ENCODE measurements around the gene EPHA1. TPM values are rescaled to one million over a fixed set of nuclear protein-coding genes. Genes with fewer than 3 reads are reported as not detected.
"Not testable (repeated sequence)": the region's sequence is repeated elsewhere in the genome, so short reads cannot be mapped to it uniquely, and the experiment has no call there.

EPHA1 gene
- total and polyA plus RNA-seq, 2 donors (not counting 1 experiment from before 2014, with no cell fraction given) = 0.39 to 0.49 TPM

DNA sequence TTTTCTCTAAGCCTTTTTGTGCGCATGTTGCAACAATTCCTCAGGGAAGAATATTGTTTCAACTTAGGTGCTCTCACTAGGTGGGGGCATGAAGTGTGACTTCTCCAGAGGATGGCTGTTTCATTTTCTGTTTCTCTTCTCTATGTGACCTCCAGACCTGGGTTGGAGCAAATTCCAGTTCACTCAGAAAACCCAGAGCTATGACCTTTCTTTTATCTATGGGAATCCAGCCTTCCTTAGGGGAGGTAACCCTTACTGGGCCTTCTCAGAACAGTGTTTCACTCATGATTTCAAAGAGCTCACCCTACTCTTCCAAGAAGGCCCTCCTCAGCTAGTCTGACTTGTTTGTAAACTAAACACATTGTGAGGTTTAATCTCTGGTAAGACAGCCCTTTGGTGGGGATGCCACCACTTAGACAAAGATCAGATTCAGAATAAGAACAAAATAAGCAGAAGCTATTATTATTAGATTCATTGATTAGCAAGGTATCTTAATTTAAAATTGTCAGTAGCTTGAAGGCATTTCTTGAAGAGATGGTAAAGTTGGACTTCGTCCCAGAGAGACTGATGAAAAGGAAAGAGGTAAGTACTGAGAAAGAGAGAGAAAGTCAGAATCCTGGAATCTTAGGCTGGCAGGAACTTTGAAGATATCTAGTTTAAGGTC lies 18.0 kb upstream of the EPHA1 start:
- H3K4me3 Mint-ChIP-seq = no peak overlapping the region
- intact Hi-C loops (cut with micrococcal nuclease) = no loop called here
- no peak overlapping the region for H3K9ac ChIP-seq (ENCODE audit: low read length)
- no peaks in the 10 kb centered on the region for H3K9me3 Mint-ChIP-seq (ENCODE audit: insufficient read depth)
- H3K79me2 ChIP-seq (ENCODE audit: control insufficient read depth, insufficient read depth, low read length) = no peaks in the 10 kb centered on the region
- 80% methylated on average over 1 of the region's 2 CpGs for WGBS (ENCODE audit: insufficient coverage)
- no peak overlapping the region for H3K4me3 ChIP-seq (ENCODE audit: control extremely low read depth in 1 of 5, extremely low read depth in 1 of 5, insufficient read depth in 1 of 5, low read depth in 2 of 5, low read length in 4 of 5)
- peaks cover 0 to 3% of the 10 kb centered on the region in 2 donors for H3K4me1 ChIP-seq (ENCODE audit: control insufficient read depth in 2 of 2, insufficient read depth in 2 of 2, low read length in 2 of 2)
- no peak overlapping the region for H3K27ac Mint-ChIP-seq
- no peak overlapping the region for H3K27ac ChIP-seq (ENCODE audit: low read length in 2 of 2)
- CTCF ChIA-PET = interaction anchor here (0.6 to 1.3 kb wide), 2 partner anchors 186 to 587 kb away, joined by 3 to 4 read pairs; no protein-coding TSS in a partner anchor
- no peaks in the 10 kb centered on the region for H3K27me3 Mint-ChIP-seq
- DNase-seq (no peak), ATAC-seq (ENCODE audit: low read depth) (no peak)
- TF ChIP-seq, protein P1, sequence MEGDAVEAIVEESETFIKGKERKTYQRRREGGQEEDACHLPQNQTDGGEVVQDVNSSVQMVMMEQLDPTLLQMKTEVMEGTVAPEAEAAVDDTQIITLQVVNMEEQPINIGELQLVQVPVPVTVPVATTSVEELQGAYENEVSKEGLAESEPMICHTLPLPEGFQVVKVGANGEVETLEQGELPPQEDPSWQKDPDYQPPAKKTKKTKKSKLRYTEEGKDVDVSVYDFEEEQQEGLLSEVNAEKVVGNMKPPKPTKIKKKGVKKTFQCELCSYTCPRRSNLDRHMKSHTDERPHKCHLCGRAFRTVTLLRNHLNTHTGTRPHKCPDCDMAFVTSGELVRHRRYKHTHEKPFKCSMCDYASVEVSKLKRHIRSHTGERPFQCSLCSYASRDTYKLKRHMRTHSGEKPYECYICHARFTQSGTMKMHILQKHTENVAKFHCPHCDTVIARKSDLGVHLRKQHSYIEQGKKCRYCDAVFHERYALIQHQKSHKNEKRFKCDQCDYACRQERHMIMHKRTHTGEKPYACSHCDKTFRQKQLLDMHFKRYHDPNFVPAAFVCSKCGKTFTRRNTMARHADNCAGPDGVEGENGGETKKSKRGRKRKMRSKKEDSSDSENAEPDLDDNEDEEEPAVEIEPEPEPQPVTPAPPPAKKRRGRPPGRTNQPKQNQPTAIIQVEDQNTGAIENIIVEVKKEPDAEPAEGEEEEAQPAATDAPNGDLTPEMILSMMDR (IDR thresholded peaks at IDR 0.05) = no peak
- no peak for TF ChIP-seq EZH2 (IDR thresholded peaks at IDR 0.05; ENCODE audit: borderline replicate concordance, insufficient read depth, low read depth, low read length, poor library complexity, severe bottlenecking)
- peaks cover 3% of the 10 kb centered on the region for H3K4me1 Mint-ChIP-seq
- H3K27me3 ChIP-seq (replicated peaks in 1 of 4; ENCODE audit: control extremely low read depth in 1 of 4, control insufficient read depth in 3 of 4, insufficient read depth in 4 of 4, low read length in 3 of 4) = no peaks in the 10 kb centered on the region
- H3K9me3 ChIP-seq (ENCODE audit: control extremely low read depth in 1 of 3, control insufficient read depth in 2 of 3, insufficient read depth in 1 of 3, low read length in 2 of 3) = no peaks in the 10 kb centered on the region
- POLR2A ChIA-PET = interaction anchor here (0.5 to 0.9 kb wide), 2 partner anchors 10 to 187 kb away, joined by 3 to 8 read pairs; no protein-coding TSS in a partner anchor
- H3K36me3 ChIP-seq (replicated peaks in 1 of 2; ENCODE audit: control extremely low read depth in 1 of 2, control insufficient read depth in 1 of 2, extremely low read depth in 1 of 2, insufficient read depth in 2 of 2, low read length in 1 of 2) = no peaks in the 10 kb centered on the region
- H4K20me1 ChIP-seq (ENCODE audit: control insufficient read depth, insufficient read depth, low read length, poor library complexity, severe bottlenecking) = no peaks in the 10 kb centered on the region
- H2AFZ ChIP-seq (ENCODE audit: insufficient read depth, low read depth, low read length, poor library complexity, severe bottlenecking) = peak overlapping the region; percentile 7
- H3K4me2 ChIP-seq (replicated peaks; ENCODE audit: low read depth, low read length, poor library complexity, severe bottlenecking) = no peak overlapping the region

DNA sequence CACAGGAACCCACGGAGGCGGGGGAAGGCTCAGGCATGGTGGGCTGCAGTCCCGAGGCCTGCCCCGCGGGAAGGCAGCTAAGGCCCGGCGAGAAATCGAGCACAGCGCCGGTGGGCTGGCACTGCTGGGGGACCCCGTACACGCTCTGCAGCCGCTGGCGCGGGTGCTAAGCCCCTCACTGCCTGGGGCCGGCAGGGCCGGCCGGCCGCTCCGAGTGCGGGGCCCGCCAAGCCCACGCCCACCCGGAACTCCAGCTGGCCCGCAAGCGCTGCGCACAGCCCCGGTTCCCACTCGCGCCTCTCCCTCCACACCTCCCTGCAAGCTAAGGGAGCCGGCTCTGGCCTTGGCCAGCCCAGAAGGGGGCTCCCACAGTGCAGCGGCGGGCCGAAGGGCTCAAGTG lies 15.8 kb upstream of the EPHA1 start:
- H3K4me2 ChIP-seq (replicated peaks; ENCODE audit: low read depth, low read length, poor library complexity, severe bottlenecking); intact Hi-C loops (cut with micrococcal nuclease); H3K79me2 ChIP-seq (ENCODE audit: control insufficient read depth, insufficient read depth, low read length); H3K9me3 ChIP-seq (ENCODE audit: control extremely low read depth in 1 of 3, control insufficient read depth in 2 of 3, insufficient read depth in 1 of 3, low read length in 2 of 3); DNase-seq; H2AFZ ChIP-seq (ENCODE audit: insufficient read depth, low read depth, low read length, poor library complexity, severe bottlenecking); POLR2A ChIA-PET; H3K27me3 ChIP-seq (replicated peaks in 1 of 4; ENCODE audit: control extremely low read depth in 1 of 4, control insufficient read depth in 3 of 4, insufficient read depth in 4 of 4, low read length in 3 of 4); H3K27ac Mint-ChIP-seq; H3K27me3 Mint-ChIP-seq; H3K4me1 Mint-ChIP-seq; H4K20me1 ChIP-seq (ENCODE audit: control insufficient read depth, insufficient read depth, low read length, poor library complexity, severe bottlenecking); H3K4me3 Mint-ChIP-seq; H3K4me1 ChIP-seq (ENCODE audit: control insufficient read depth in 2 of 2, insufficient read depth in 2 of 2, low read length in 2 of 2); H3K36me3 ChIP-seq (replicated peaks in 1 of 2; ENCODE audit: control extremely low read depth in 1 of 2, control insufficient read depth in 1 of 2, extremely low read depth in 1 of 2, insufficient read depth in 2 of 2, low read length in 1 of 2); H3K4me3 ChIP-seq (ENCODE audit: control extremely low read depth in 1 of 5, extremely low read depth in 1 of 5, insufficient read depth in 1 of 5, low read depth in 2 of 5, low read length in 4 of 5); ATAC-seq (ENCODE audit: low read depth); H3K9ac ChIP-seq (ENCODE audit: low read length); H3K27ac ChIP-seq (ENCODE audit: low read length in 2 of 2); H3K9me3 Mint-ChIP-seq (ENCODE audit: insufficient read depth): not testable (repeated sequence)
- CTCF ChIA-PET = interaction anchor here (0.8 to 3.0 kb wide), 3 partner anchors 9 to 185 kb away, joined by 3 to 16 read pairs (median 5); no protein-coding TSS in a partner anchor
- WGBS (ENCODE audit: insufficient coverage) = 98% methylated on average over 21 of the region's 34 CpGs
